Sciatic nerve (tissue), 2 donors: ENCODE data around the gene CDHR5. TPM values are rescaled to one million over a fixed set of nuclear protein-coding genes. Genes with fewer than 3 reads are reported as not detected.

Experiments
- ATAC-seq: fragments of 200-7000 bp; cut with Tn5 transposase; one replicate; pipeline ENCODE4 v1.9.1; 2020; ENCODE audit warnings: mild to moderate bottlenecking, moderate library complexity
- DNase-seq: peaks from one replicate; pipeline ENCODE4 v3.0.0-alpha.2; 2020; ENCODE audit warnings: low spot score
- intact Hi-C: fragments of 100-400 bp; cut with DNase I; formaldehyde crosslinking; loops from one replicate; pipeline ENCODE4 v1.14.2; 2022
- total RNA-seq: library from RNA; stranded (reverse); fragmentation: NEBNext Ultra II Directional; extraction: Animal tissue kit (Norgen Biotek cat#: 25700); gene quantifications from one replicate; pipeline ENCODE4 v1.2.1, GENCODE V29; 2021
- donor health status: DM: no; HTN: no; CAD: no.
- donor health status: DM: no; HTN: no; CAD: no.

The CDHR5 gene
- total RNA-seq, 1 donor from 2014 or later = not detected

- DNase-seq (no peak), ATAC-seq (no peak)
- intact Hi-C loops = no loop called here
Measured at GRCh38 chr11:627308-627576, 2.5 kb upstream of the CDHR5 start.

- DNase-seq (no peak), ATAC-seq (no peak)
- intact Hi-C loops = no loop called here
Measured at GRCh38 chr11:626475-627307, 1.9 kb upstream of the CDHR5 start, which contains the start of gene SCT. Gene SCT, minus strand, starts transcription at chr11:627181. Its CDS starts 38 bp downstream, at chr11:627143.

- no peak for DNase-seq
- intact Hi-C loops = no loop called here
- ATAC-seq = no peak
Measured at GRCh38 chr11:625636-626268, 997 bp upstream of the CDHR5 start.

GRCh38 chr11:623999-624704 is 603 bp downstream of the CDHR5 start:
- ATAC-seq (peak; percentile 4), DNase-seq (no peak)
- intact Hi-C loops = no loop called here

GRCh38 chr11:623349-623869 is 1.3 kb downstream of the CDHR5 start:
- no peak for ATAC-seq
- no peak for DNase-seq
- intact Hi-C loops = no loop called here

GRCh38 chr11:621838-622237 is 2.9 kb downstream of the CDHR5 start:
- DNase-seq (no peak), ATAC-seq (no peak)
- intact Hi-C loops = no loop called here

- no peak for ATAC-seq
- no peak for DNase-seq
- intact Hi-C loops = no loop called here
Measured at GRCh38 chr11:620935-621814, 3.6 kb downstream of the CDHR5 start.

GRCh38 chr11:620201-620600 is 4.6 kb downstream of the CDHR5 start:
- intact Hi-C loops = no loop called here
- ATAC-seq (no peak), DNase-seq (no peak)

GRCh38 chr11:619628-620050 is 5.1 kb downstream of the CDHR5 start:
- ATAC-seq (no peak), DNase-seq (no peak)
- intact Hi-C loops = no loop called here

GRCh38 chr11:618856-619627 is 5.7 kb downstream of the CDHR5 start:
- intact Hi-C loops = no loop called here
- ATAC-seq (no peak), DNase-seq (no peak)

GRCh38 chr11:617912-618682 is 6.7 kb downstream of the CDHR5 start:
- DNase-seq = no peak
- intact Hi-C loops = no loop called here
- no peak for ATAC-seq

GRCh38 chr11:617199-617911 is 7.4 kb downstream of the CDHR5 start:
- intact Hi-C loops = no loop called here
- DNase-seq (no peak), ATAC-seq (no peak)

GRCh38 chr11:616320-617198 is 8.2 kb downstream of the CDHR5 start:
- ATAC-seq = no peak
- intact Hi-C loops = no loop called here

GRCh38 chr11:615504-616319 is 9.0 kb downstream of the CDHR5 start, which contains the start of gene IRF7:
Gene IRF7, minus strand, starts transcription at chr11:615950. Its CDS starts 586 bp downstream, at chr11:615364.
- DNase-seq (peak; percentile 98), ATAC-seq (peak; percentile 93)
- intact Hi-C loops = no loop called here

More at GRCh38 chr11:616320-617198, 8.2 kb downstream of the CDHR5 start:
- no peak for DNase-seq
